Glutamatergic neuron (in vitro differentiated cells): ENCODE results near the gene CD209. TPM values are rescaled to one million over a fixed set of nuclear protein-coding genes. Genes with fewer than 3 reads are reported as not detected.

Experiments used
- DNase-seq: peaks from one replicate; pipeline ENCODE4 v3.0.0; 2022
- H3K27ac Mint-ChIP-seq: one replicate; pipeline ENCODE4 v1.8.0; 2020; ENCODE audit warnings: mild to moderate bottlenecking, mixed read lengths, inconsistent platforms; ENCODE audit not compliant: unreplicated experiment
- H3K27me3 Mint-ChIP-seq: one replicate; pipeline ENCODE4 v1.8.0; 2020; ENCODE audit warnings: mild to moderate bottlenecking, moderate library complexity, mixed read lengths, inconsistent platforms; ENCODE audit not compliant: unreplicated experiment
- H3K36me3 Mint-ChIP-seq: one replicate; pipeline ENCODE4 v1.8.0; 2020; ENCODE audit warnings: mild to moderate bottlenecking, mixed read lengths, inconsistent platforms; ENCODE audit not compliant: unreplicated experiment
- H3K4me1 Mint-ChIP-seq: one replicate; pipeline ENCODE4 v1.8.0; 2020; ENCODE audit warnings: mild to moderate bottlenecking, low read depth, mixed read lengths, inconsistent platforms; ENCODE audit not compliant: unreplicated experiment
- H3K4me3 Mint-ChIP-seq: one replicate; pipeline ENCODE4 v1.8.0; 2020; ENCODE audit warnings: mild to moderate bottlenecking, mixed read lengths, inconsistent platforms; ENCODE audit not compliant: unreplicated experiment
- H3K9me3 Mint-ChIP-seq: one replicate; pipeline ENCODE4 v1.8.0; 2020; ENCODE audit warnings: mild to moderate bottlenecking, moderate library complexity, mixed read lengths, inconsistent platforms; ENCODE audit not compliant: unreplicated experiment
- CTCF ChIP-seq: fragments of 200-600 bp; sonication (generic); IDR thresholded peaks from one replicate; pipeline ENCODE4 v1.5.0; 2021; ENCODE audit not compliant: partially characterized antibody, unreplicated experiment
- total RNA-seq: library from RNA; stranded (reverse); fragmentation: NEBNext Ultra II Directional; extraction: Animal tissue kit (Norgen Biotek cat#: 25700); gene quantifications from one replicate; pipeline ENCODE4 v1.2.1, GENCODE V29; 2021; ENCODE audit not compliant: unreplicated experiment

Gene CD209
- total RNA-seq, 1 donor from 2014 or later = not detected

GRCh38 chr19:7744199-7744786, 3.0 kb downstream of the CD209 start:
- peaks cover 5% of the 10 kb centered on the region for H3K36me3 Mint-ChIP-seq
- no peak for TF ChIP-seq CTCF
- peaks cover 25% of the 10 kb centered on the region for H3K4me1 Mint-ChIP-seq
- peaks cover 15% of the 10 kb centered on the region for H3K9me3 Mint-ChIP-seq
- H3K4me3 Mint-ChIP-seq = peak overlapping the region; percentile 46
- H3K27ac Mint-ChIP-seq = peak overlapping the region; percentile 43
- DNase-seq = no peak
- peaks cover 4% of the 10 kb centered on the region for H3K27me3 Mint-ChIP-seq

- peaks cover 15% of the 10 kb centered on the region for H3K9me3 Mint-ChIP-seq
These were observed 3.9 kb downstream of the CD209 start for GRCh38 chr19:7743425-7743841.

DNA sequence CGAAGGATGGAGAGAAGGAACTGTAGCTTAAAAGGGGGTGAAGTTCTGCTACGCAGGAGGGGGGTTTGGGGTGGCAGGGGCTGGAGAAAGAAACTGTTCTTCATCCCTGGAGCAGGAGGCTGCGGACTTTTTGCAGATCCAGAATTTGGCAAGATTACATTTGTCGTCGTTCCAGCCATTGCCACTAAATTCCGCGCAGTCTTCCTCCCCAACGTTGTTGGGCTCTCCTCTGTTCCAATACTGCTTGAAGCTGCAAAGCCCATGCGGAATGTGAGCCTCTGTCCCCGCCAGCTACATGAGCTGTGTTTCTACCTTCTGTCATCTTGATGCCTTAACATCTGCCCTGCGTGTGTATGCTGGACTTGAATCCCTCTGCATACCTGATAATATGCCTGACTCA, 4.3 kb downstream of the CD209 start:
- peak overlapping the region; percentile 75 for H3K4me3 Mint-ChIP-seq
- H3K36me3 Mint-ChIP-seq = peaks cover 5% of the 10 kb centered on the region
- TF ChIP-seq CTCF = no peak
- H3K27me3 Mint-ChIP-seq = peaks cover 4% of the 10 kb centered on the region
- H3K27ac Mint-ChIP-seq = peak overlapping the region; percentile 95
- H3K9me3 Mint-ChIP-seq = peaks cover 12% of the 10 kb centered on the region
- DNase-seq = no peak
- peaks cover 25% of the 10 kb centered on the region for H3K4me1 Mint-ChIP-seq

More at GRCh38 chr19:7743425-7743841, 3.9 kb downstream of the CD209 start:
- Mint-ChIP-seq H3K27me3 (peaks cover 4% of the 10 kb centered on the region), H3K4me3 (peak overlapping the region; percentile 71), H3K36me3 (peaks cover 5% of the 10 kb centered on the region), H3K4me1 (peaks cover 25% of the 10 kb centered on the region), H3K27ac (peak overlapping the region; percentile 95)
- DNase-seq = no peak
- TF ChIP-seq CTCF = no peak

DNA sequence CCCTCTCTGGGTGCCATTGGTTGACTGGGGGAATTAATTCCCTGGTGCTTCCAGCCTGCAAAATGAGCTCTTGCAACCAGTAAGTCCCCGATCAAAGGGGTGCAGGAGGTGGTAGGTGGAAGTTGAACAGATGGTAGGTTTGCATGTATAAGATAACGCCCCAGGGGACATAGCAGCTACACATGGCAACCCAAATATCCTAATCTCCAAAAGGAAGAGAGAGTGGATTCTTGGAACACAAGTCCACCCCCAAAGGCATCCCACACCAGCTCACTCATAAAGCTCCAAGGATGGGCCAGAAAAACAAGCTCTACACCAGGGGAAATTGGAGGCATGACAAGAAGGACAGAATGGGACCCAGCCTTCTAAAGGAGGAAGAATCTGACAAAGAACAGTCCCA, 4.8 kb downstream of the CD209 start:
- TF ChIP-seq CTCF = no peak
- H3K9me3 Mint-ChIP-seq = peaks cover 9% of the 10 kb centered on the region
- peaks cover 25% of the 10 kb centered on the region for H3K4me1 Mint-ChIP-seq
- H3K36me3 Mint-ChIP-seq = peaks cover 5% of the 10 kb centered on the region
- peak overlapping the region; percentile 75 for H3K4me3 Mint-ChIP-seq
- DNase-seq = no peak
- peak overlapping the region; percentile 95 for H3K27ac Mint-ChIP-seq
- H3K27me3 Mint-ChIP-seq = peaks cover 4% of the 10 kb centered on the region

DNA sequence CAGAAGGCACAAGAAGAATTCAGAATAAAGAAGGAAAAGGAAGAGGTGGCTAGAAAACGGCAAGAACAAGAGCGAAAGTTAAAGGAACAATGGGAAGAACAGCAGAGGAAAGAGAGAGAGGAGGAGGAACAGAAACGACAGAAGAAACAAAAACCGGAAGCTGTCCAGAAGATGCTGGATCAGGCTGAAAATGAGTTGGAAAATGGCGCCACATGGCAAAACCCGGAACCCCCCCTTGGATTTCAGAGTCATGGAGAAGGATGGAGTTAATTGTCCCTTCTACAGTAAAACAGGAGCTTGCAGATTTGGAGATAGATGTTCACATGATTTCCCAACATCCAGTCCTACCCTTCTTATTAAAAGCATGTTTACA, 6.7 kb downstream of the CD209 start:
- no peak for DNase-seq
- Mint-ChIP-seq H3K4me1 (peaks cover 25% of the 10 kb centered on the region), H3K27ac (no peak overlapping the region), H3K9me3 (peaks cover 11% of the 10 kb centered on the region), H3K4me3 (no peak overlapping the region), H3K36me3 (peaks cover 5% of the 10 kb centered on the region), H3K27me3 (peaks cover 6% of the 10 kb centered on the region)
- TF ChIP-seq CTCF = no peak
